ENCODE data around the gene NINL. TPM values are rescaled to one million over a fixed set of nuclear protein-coding genes. Genes with fewer than 3 reads are reported as not detected.

The NINL gene
- total and polyA plus RNA-seq, 4 donors = 1.9 to 3.6 (median 2.8) TPM

- H3K4me1 ChIP-seq (ENCODE audit: control insufficient read depth in 4 of 4, insufficient read depth in 4 of 4, low read length in 3 of 4) = no peaks in the 10 kb centered on the region
- peaks cover 1 to 58% (median 21%) of the 10 kb centered on the region in 4 donors for H3K36me3 ChIP-seq (ENCODE audit: control insufficient read depth in 4 of 4, insufficient read depth in 3 of 4, low read depth in 1 of 4, low read length in 3 of 4)
- no peak overlapping the region for H3K9ac ChIP-seq (ENCODE audit: low read depth in 1 of 2, low read length in 2 of 2)
- no peak overlapping the region for H3K27ac ChIP-seq (ENCODE audit: low read depth in 1 of 2, low read length in 2 of 2)
- DNase-seq (ENCODE audit: low spot score) = no peak
- no peaks in the 10 kb centered on the region for H3K27me3 ChIP-seq (ENCODE audit: control insufficient read depth in 4 of 4, insufficient read depth in 4 of 4, low read length in 3 of 4)
- H3K9me3 ChIP-seq (ENCODE audit: control insufficient read depth in 4 of 4, low read length in 3 of 4) = no peaks in the 10 kb centered on the region
- no peak for TF ChIP-seq JUND (IDR thresholded peaks at IDR 0.05)
- TF ChIP-seq ATF3 (IDR thresholded peaks at IDR 0.05) = no peak
- 87% methylated on average over 18 of the region's 18 CpGs for WGBS
- no peak overlapping the region for H3K4me3 ChIP-seq (ENCODE audit: low read depth in 1 of 3, low read length in 3 of 3)
Observed at GRCh38 chr20:25461786-25462545, 123.4 kb downstream of the NINL start.

DNA sequence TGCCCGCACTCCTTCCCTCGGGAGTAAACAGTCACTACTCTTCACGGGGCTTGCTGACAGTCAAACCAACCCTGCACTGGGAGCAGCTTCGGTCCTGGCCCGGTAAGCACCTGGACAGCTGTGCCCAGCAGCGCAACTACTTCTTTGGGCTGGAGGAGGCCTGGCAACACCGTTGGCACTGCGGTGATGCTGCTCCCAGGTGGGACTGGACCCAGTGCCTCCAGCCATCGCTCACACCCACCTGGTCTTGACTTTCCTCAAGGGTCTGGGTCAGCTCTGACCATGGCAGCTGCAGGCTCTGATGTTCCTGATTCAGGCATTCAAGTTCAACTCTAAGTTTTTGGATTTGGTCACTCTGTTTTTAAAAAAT, 124.1 kb downstream of the NINL start:
- Histone ChIP-seq H3K27ac (ENCODE audit: low read depth in 1 of 2, low read length in 2 of 2) (no peak overlapping the region), H3K9me3 (ENCODE audit: control insufficient read depth in 4 of 4, low read length in 3 of 4) (no peaks in the 10 kb centered on the region), H3K9ac (ENCODE audit: low read depth in 1 of 2, low read length in 2 of 2) (no peak overlapping the region), H3K4me1 (ENCODE audit: control insufficient read depth in 4 of 4, insufficient read depth in 4 of 4, low read length in 3 of 4) (no peaks in the 10 kb centered on the region), H3K36me3 (ENCODE audit: control insufficient read depth in 4 of 4, insufficient read depth in 3 of 4, low read depth in 1 of 4, low read length in 3 of 4) (peaks cover 1 to 54% (median 19%) of the 10 kb centered on the region in 4 donors), H3K4me3 (ENCODE audit: low read depth in 1 of 3, low read length in 3 of 3) (no peak overlapping the region), H3K27me3 (ENCODE audit: control insufficient read depth in 4 of 4, insufficient read depth in 4 of 4, low read length in 3 of 4) (no peaks in the 10 kb centered on the region)
- 95% methylated on average over 9 of the region's 9 CpGs for WGBS
- TF ChIP-seq RAD21 (IDR thresholded peaks at IDR 0.05) (no peak), REST (IDR thresholded peaks at IDR 0.05) (no peak), SP1 (IDR thresholded peaks at IDR 0.05) (no peak), RXRA (IDR thresholded peaks at IDR 0.05) (no peak), FOXA2 (IDR thresholded peaks at IDR 0.05) (no peak), ZBTB33 (IDR thresholded peaks at IDR 0.05) (no peak), ATF3 (IDR thresholded peaks at IDR 0.05) (no peak), GABPA (IDR thresholded peaks at IDR 0.05 in 1 of 2, conservative IDR thresholded peaks at IDR 0.05 in 1 of 2) (no peak), HNF4G (IDR thresholded peaks at IDR 0.05) (no peak), TAF1 (conservative IDR thresholded peaks at IDR 0.05) (no peak), JUND (IDR thresholded peaks at IDR 0.05) (no peak), HNF4A (conservative IDR thresholded peaks at IDR 0.05) (no peak)
- TF ChIP-seq, protein P1, sequence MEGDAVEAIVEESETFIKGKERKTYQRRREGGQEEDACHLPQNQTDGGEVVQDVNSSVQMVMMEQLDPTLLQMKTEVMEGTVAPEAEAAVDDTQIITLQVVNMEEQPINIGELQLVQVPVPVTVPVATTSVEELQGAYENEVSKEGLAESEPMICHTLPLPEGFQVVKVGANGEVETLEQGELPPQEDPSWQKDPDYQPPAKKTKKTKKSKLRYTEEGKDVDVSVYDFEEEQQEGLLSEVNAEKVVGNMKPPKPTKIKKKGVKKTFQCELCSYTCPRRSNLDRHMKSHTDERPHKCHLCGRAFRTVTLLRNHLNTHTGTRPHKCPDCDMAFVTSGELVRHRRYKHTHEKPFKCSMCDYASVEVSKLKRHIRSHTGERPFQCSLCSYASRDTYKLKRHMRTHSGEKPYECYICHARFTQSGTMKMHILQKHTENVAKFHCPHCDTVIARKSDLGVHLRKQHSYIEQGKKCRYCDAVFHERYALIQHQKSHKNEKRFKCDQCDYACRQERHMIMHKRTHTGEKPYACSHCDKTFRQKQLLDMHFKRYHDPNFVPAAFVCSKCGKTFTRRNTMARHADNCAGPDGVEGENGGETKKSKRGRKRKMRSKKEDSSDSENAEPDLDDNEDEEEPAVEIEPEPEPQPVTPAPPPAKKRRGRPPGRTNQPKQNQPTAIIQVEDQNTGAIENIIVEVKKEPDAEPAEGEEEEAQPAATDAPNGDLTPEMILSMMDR (IDR thresholded peaks at IDR 0.05; ENCODE audit: low read depth, low read length, missing input control) = no peak
- TF ChIP-seq, protein P2, sequence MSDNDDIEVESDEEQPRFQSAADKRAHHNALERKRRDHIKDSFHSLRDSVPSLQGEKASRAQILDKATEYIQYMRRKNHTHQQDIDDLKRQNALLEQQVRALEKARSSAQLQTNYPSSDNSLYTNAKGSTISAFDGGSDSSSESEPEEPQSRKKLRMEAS (IDR thresholded peaks at IDR 0.05) = no peak
- no peak for DNase-seq (ENCODE audit: low spot score)

Data from liver (tissue), 9 donors.